ENCODE measurements around the gene AP3S2. TPM values are rescaled to one million over a fixed set of nuclear protein-coding genes. Genes with fewer than 3 reads are reported as not detected.

The AP3S2 gene
- total and polyA plus RNA-seq, 2 of the 13 experiments (the other 11 are each of a cell fraction or from before 2014, with no cell fraction given) = 17.6 to 44.4 TPM

DNA sequence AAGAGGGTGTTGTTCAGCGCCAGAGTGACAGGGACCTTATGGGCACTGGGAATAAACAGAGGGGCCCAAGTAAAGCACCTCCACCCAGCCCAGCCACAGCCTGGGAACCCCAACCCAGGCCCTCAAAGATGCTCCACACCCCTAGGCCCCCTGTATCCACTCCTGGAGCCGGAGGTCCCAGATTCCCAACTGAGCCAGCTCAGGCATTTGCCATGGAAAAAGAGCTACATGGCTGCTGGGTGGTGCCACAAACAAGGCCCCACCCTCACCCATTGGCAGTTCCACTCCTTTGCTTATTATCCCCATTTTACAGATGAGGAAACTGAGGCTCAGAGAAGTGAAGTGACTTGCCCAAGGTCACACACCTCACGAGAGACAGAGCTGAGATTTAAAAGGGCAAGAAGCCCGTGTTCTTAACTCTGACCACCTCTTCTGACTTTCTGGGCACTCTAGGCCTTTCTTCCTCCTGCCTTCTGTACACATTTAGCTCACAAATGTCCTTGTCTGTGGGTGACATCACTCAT lies 96.1 kb downstream of the AP3S2 start:
- Histone ChIP-seq H3K9ac (ENCODE audit: insufficient read depth, low read depth, low read length) (no peak overlapping the region), H3K79me2 (ENCODE audit: insufficient read depth, low read length) (no peaks in the 10 kb centered on the region), H3K4me3 (replicated peaks in 1 of 3; ENCODE audit: insufficient read depth in 1 of 3, low read depth in 2 of 3, low read length in 3 of 3) (no peak overlapping the region), H3K4me1 (ENCODE audit: insufficient read depth, low read length) (peaks cover 17% of the 10 kb centered on the region), H4K20me1 (ENCODE audit: insufficient read depth, low read length) (no peaks in the 10 kb centered on the region), H3K36me3 (replicated peaks in 1 of 2; ENCODE audit: control insufficient read depth in 1 of 2, insufficient read depth in 2 of 2, low read length in 2 of 2) (peaks cover 43 to 70% of the 10 kb centered on the region in 2 experiments), H3K27ac (ENCODE audit: extremely low read length, insufficient read depth, low read length) (no peak overlapping the region), H3K9me3 (ENCODE audit: low read length) (no peaks in the 10 kb centered on the region), H3K27me3 (ENCODE audit: control insufficient read depth in 1 of 2, insufficient read depth in 2 of 2, low read length in 2 of 2) (no peaks in the 10 kb centered on the region), H3K4me2 (ENCODE audit: low read depth, low read length) (no peak overlapping the region), H2AFZ (ENCODE audit: low read length) (no peak overlapping the region)
- intact Hi-C loops (cut with micrococcal nuclease; ENCODE audit: unreplicated experiment) = no loop called here
- FAIRE-seq = no peak
- CTCF ChIA-PET (ENCODE audit: low intra/inter-chr PET ratio, low total read pairs) = no interaction called here
- WGBS (ENCODE audit: low lambda C conversion rate) = 96% methylated on average over 2 of the region's 4 CpGs
- no TSS peak for BruUV-seq (replicated peaks)
- POLR2A ChIA-PET = interaction anchor here (0.7 kb wide), 1 partner anchor 17 kb away, joined by 3 read pairs; the partner anchor contains the start of gene ANPEP
- in situ Hi-C loops (cut with HindIII; ENCODE audit: extremely low pct_ligation_motif_present, low pct_unique_long_range_greater_than_20kb) = no loop called here
- no peak for DNase-seq (ENCODE audit: low spot score)
- ATAC-seq = no peak
- TF ChIP-seq ZMYM3 (CRISPR knock-in tag; IDR thresholded peaks at IDR 0.05) (peak; percentile 23; the same call in 1 of the 2 replicates), ZNF792 (CRISPR knock-in tag; IDR thresholded peaks at IDR 0.05) (no peak), ZNF629 (CRISPR knock-in tag; conservative IDR thresholded peaks at IDR 0.05) (peak; percentile 87), ZNF780A (CRISPR knock-in tag; IDR thresholded peaks at IDR 0.05) (no peak)

- TF ChIP-seq CEBPB (IDR thresholded peaks at IDR 0.05; ENCODE audit: borderline replicate concordance, low read depth, low read length) (peak; percentile 51; the same call in 1 of the 2 replicates), ZKSCAN1 (IDR thresholded peaks at IDR 0.05; ENCODE audit: low read length) (peak; percentile 62), DMAP1 (CRISPR knock-in tag; IDR thresholded peaks at IDR 0.05) (no peak)
- Histone ChIP-seq H3K4me1 (ENCODE audit: insufficient read depth, low read length) (peaks cover 17% of the 10 kb centered on the region), H4K20me1 (ENCODE audit: insufficient read depth, low read length) (no peaks in the 10 kb centered on the region), H3K79me2 (ENCODE audit: insufficient read depth, low read length) (no peaks in the 10 kb centered on the region), H3K9ac (ENCODE audit: insufficient read depth, low read depth, low read length) (no peak overlapping the region), H3K9me3 (ENCODE audit: low read length) (no peaks in the 10 kb centered on the region), H3K27me3 (ENCODE audit: control insufficient read depth in 1 of 2, insufficient read depth in 2 of 2, low read length in 2 of 2) (no peaks in the 10 kb centered on the region), H3K4me2 (ENCODE audit: low read depth, low read length) (no peak overlapping the region), H2AFZ (ENCODE audit: low read length) (no peak overlapping the region), H3K27ac (ENCODE audit: extremely low read length, insufficient read depth, low read length) (no peak overlapping the region), H3K4me3 (replicated peaks in 1 of 3; ENCODE audit: insufficient read depth in 1 of 3, low read depth in 2 of 3, low read length in 3 of 3) (no peak overlapping the region), H3K36me3 (replicated peaks in 1 of 2; ENCODE audit: control insufficient read depth in 1 of 2, insufficient read depth in 2 of 2, low read length in 2 of 2) (peaks cover 35 to 67% of the 10 kb centered on the region in 2 experiments)
- DNase-seq (ENCODE audit: low spot score) = no peak
- intact Hi-C loops (cut with micrococcal nuclease; ENCODE audit: unreplicated experiment) = no loop called here
- BruUV-seq (replicated peaks) = no TSS peak
- in situ Hi-C loops (cut with HindIII; ENCODE audit: extremely low pct_ligation_motif_present, low pct_unique_long_range_greater_than_20kb) = no loop called here
- ChIA-PET POLR2A (interaction anchor here (1.7 to 1.9 kb wide), 2 partner anchors 11 to 19 kb away, joined by 7 to 12 read pairs; partner anchors contain the start of gene ANPEP), CTCF (ENCODE audit: low intra/inter-chr PET ratio, low total read pairs) (no interaction called here)
- no peak for FAIRE-seq
- no peak for ATAC-seq
These were observed 97.8 kb downstream of the AP3S2 start for GRCh38 chr15:89795996-89796395.

Data from HepG2 (cell line).